KMS-11 (cell line): ENCODE results near the gene SPRED3.
A peak's percentile ranks its signal among the peaks of the same experiment; 100 is the strongest.

ENCODE experiments used
- H2AFZ ChIP-seq: fragments of 200-600 bp; sonication (generic); 2 replicates; pipeline ENCODE4 v1.6.1; 2016; ENCODE audit warnings: antibody characterized with exemption, mixed run types, low read depth
- H3K27ac ChIP-seq: fragments of 200-600 bp; sonication (generic); 2 replicates; pipeline ENCODE4 v1.6.1; 2016; ENCODE audit warnings: mild to moderate bottlenecking, mixed run types
- H3K27me3 ChIP-seq: fragments of 200-600 bp; sonication (generic); 2 replicates; pipeline ENCODE4 v1.6.1; 2017; ENCODE audit warnings: mild to moderate bottlenecking, low read depth, mixed run types, moderate library complexity; ENCODE audit not compliant: insufficient read depth
- H3K36me3 ChIP-seq: fragments of 200-600 bp; sonication (generic); 2 replicates; pipeline ENCODE4 v1.6.1; 2017; ENCODE audit warnings: mild to moderate bottlenecking, mixed run types; ENCODE audit not compliant: insufficient read depth
- H3K4me1 ChIP-seq: fragments of 200-600 bp; sonication (generic); 2 replicates; pipeline ENCODE4 v1.6.1; 2016; ENCODE audit warnings: mild to moderate bottlenecking, low read depth, mixed run types; ENCODE audit not compliant: poor library complexity, severe bottlenecking
- H3K4me2 ChIP-seq: fragments of 200-600 bp; sonication (generic); 2 replicates; pipeline ENCODE4 v1.7.0; 2016; ENCODE audit warnings: mild to moderate bottlenecking, mixed run types
- H3K4me3 ChIP-seq: fragments of 200-600 bp; sonication (generic); IDR thresholded peaks from 2 replicates; pipeline ENCODE4 v1.6.1; 2017; ENCODE audit warnings: low read depth, low read length, mixed read lengths; ENCODE audit not compliant: insufficient read depth
- H3K79me2 ChIP-seq: fragments of 200-600 bp; sonication (generic); 2 replicates; pipeline ENCODE4 v1.6.1; 2016; ENCODE audit warnings: low read depth, mixed run types; ENCODE audit not compliant: insufficient read depth
- H3K9ac ChIP-seq: fragments of 200-600 bp; sonication (generic); 2 replicates; pipeline ENCODE4 v1.6.1; 2016; ENCODE audit warnings: mild to moderate bottlenecking, mixed run types
- H4K20me1 ChIP-seq: fragments of 200-600 bp; sonication (generic); 2 replicates; pipeline ENCODE4 v1.6.1; 2016; ENCODE audit warnings: mild to moderate bottlenecking, mixed run types; ENCODE audit not compliant: insufficient read depth
- CTCF ChIP-seq: fragments of 200-600 bp; sonication (generic); conservative IDR thresholded peaks from 2 replicates; pipeline ENCODE4 v1.6.1; 2017; ENCODE audit warnings: low read depth, mild to moderate bottlenecking, antibody characterized with exemption, low read length, moderate library complexity, mixed read lengths

Gene SPRED3

GRCh38 chr19:38375098-38375493 lies 13.4 kb upstream of the SPRED3 start:
- Histone ChIP-seq H3K4me1 (peaks cover 14% of the 10 kb centered on the region), H2AFZ (peak overlapping the region; percentile 83), H3K79me2 (peaks cover 37% of the 10 kb centered on the region)

GRCh38 chr19:38375748-38376147 lies 12.7 kb upstream of the SPRED3 start:
- Histone ChIP-seq H4K20me1 (no peaks in the 10 kb centered on the region), H3K27ac (no peak overlapping the region), H3K36me3 (peaks cover 2% of the 10 kb centered on the region; the same call in 1 of the 2 replicates), H3K79me2 (peaks cover 37% of the 10 kb centered on the region), H3K4me3 (no peak overlapping the region), H3K9ac (peak overlapping the region; percentile 94; the same call in 1 of the 2 replicates), H3K27me3 (no peaks in the 10 kb centered on the region), H3K4me1 (peaks cover 14% of the 10 kb centered on the region), H3K4me2 (peak overlapping the region; percentile 72), H2AFZ (no peak overlapping the region)
- no peak for TF ChIP-seq CTCF

More at GRCh38 chr19:38375098-38375493, 13.4 kb upstream of the SPRED3 start:
- no peaks in the 10 kb centered on the region for H4K20me1 ChIP-seq
- no peak overlapping the region for H3K4me3 ChIP-seq
- H3K36me3 ChIP-seq: 0 out of 2 replicates have a peak, but pooled peaks cover 2% of the 10 kb centered on the region
- H3K27ac ChIP-seq: peak overlapping the region; percentile 80
- no peaks in the 10 kb centered on the region for H3K27me3 ChIP-seq
- peak overlapping the region; percentile 94 for H3K9ac ChIP-seq
- H3K4me2 ChIP-seq: peak overlapping the region; percentile 72
- TF ChIP-seq CTCF: no peak

- Histone ChIP-seq H3K79me2 (peaks cover 37% of the 10 kb centered on the region), H3K36me3 (peaks cover 2% of the 10 kb centered on the region; the same call in 1 of the 2 replicates), H2AFZ (no peak overlapping the region), H3K27ac (no peak overlapping the region), H4K20me1 (no peaks in the 10 kb centered on the region), H3K9ac (no peak overlapping the region), H3K4me1 (peaks cover 14% of the 10 kb centered on the region), H3K4me2 (no peak overlapping the region; the same call in 1 of the 2 replicates), H3K4me3 (no peak overlapping the region), H3K27me3 (no peaks in the 10 kb centered on the region)
- no peak for TF ChIP-seq CTCF
Observed at GRCh38 chr19:38376576-38376975, 11.9 kb upstream of the SPRED3 start.

- Histone ChIP-seq H2AFZ (no peak overlapping the region), H3K27ac (no peak overlapping the region), H3K27me3 (no peaks in the 10 kb centered on the region), H3K36me3 (peaks cover 2% of the 10 kb centered on the region; the same call in 1 of the 2 replicates), H3K79me2 (peaks cover 37% of the 10 kb centered on the region), H3K4me2 (no peak overlapping the region), H3K4me1 (peaks cover 14% of the 10 kb centered on the region), H3K4me3 (no peak overlapping the region), H3K9ac (no peak overlapping the region), H4K20me1 (no peaks in the 10 kb centered on the region)
- TF ChIP-seq CTCF: no peak
Observed at GRCh38 chr19:38377052-38377451, 11.4 kb upstream of the SPRED3 start.
